Loucy (cell line): ENCODE measurements around the gene DGCR8.

Source experiments
- H2AFZ ChIP-seq: fragments of 200-600 bp; sonication (generic); 2 replicates; pipeline ENCODE4 v1.6.0; 2016; ENCODE audit warnings: antibody characterized with exemption, mild to moderate bottlenecking, low read length, moderate library complexity
- H3F3A ChIP-seq: fragments of 200-600 bp; 2 replicates; pipeline ENCODE4 v1.6.0; 2016; ENCODE audit warnings: antibody characterized with exemption, low read depth, mild to moderate bottlenecking
- H3K27me3 ChIP-seq: fragments of 200-600 bp; sonication (generic); 2 replicates; pipeline ENCODE4 v1.6.1; 2014; ENCODE audit warnings: low read length, mild to moderate bottlenecking; ENCODE audit not compliant: insufficient read depth, poor library complexity, severe bottlenecking
- H3K36me3 ChIP-seq: fragments of 200-600 bp; sonication (generic); 2 replicates; pipeline ENCODE4 v1.6.1; 2016; ENCODE audit warnings: low read length; ENCODE audit not compliant: insufficient read depth
- H3K4me1 ChIP-seq: fragments of 200-600 bp; sonication (generic); 2 replicates; pipeline ENCODE4 v1.5.1; 2014; ENCODE audit warnings: low read length, mild to moderate bottlenecking; ENCODE audit not compliant: insufficient read depth, poor library complexity, severe bottlenecking
- H3K4me2 ChIP-seq: fragments of 200-600 bp; sonication (generic); 2 replicates; pipeline ENCODE4 v1.6.0; 2014; ENCODE audit warnings: antibody characterized with exemption, low read length, low read depth, mild to moderate bottlenecking; ENCODE audit not compliant: poor library complexity, severe bottlenecking
- H3K4me3 ChIP-seq: fragments of 200-600 bp; sonication (generic); 2 replicates; pipeline ENCODE4 v1.5.1; 2014; ENCODE audit warnings: low read length, mild to moderate bottlenecking, mixed read lengths; ENCODE audit not compliant: poor library complexity, severe bottlenecking
- H3K79me2 ChIP-seq: fragments of 200-600 bp; sonication (generic); 2 replicates; pipeline ENCODE4 v1.6.1; 2014; ENCODE audit warnings: low read length; ENCODE audit not compliant: insufficient read depth
- H3K9ac ChIP-seq: fragments of 200-600 bp; sonication (generic); 2 replicates; pipeline ENCODE4 v1.6.0; 2014; ENCODE audit warnings: mild to moderate bottlenecking, low read depth, low read length, moderate library complexity; ENCODE audit not compliant: poor library complexity, severe bottlenecking
- H3K9me2 ChIP-seq: fragments of 200-600 bp; sonication (generic); replicated peaks from 2 replicates; pipeline ENCODE4 v1.6.1; 2016; ENCODE audit warnings: low read depth, low read length, mixed read lengths
- H3K9me3 ChIP-seq: fragments of 200-600 bp; sonication (generic); 2 replicates; pipeline ENCODE4 v1.6.1; 2014; ENCODE audit warnings: mild to moderate bottlenecking, antibody characterized with exemption, low read length, low read depth; ENCODE audit not compliant: insufficient read depth
- H4K20me1 ChIP-seq: fragments of 200-600 bp; sonication (generic); 2 replicates; pipeline ENCODE4 v1.6.0; 2014; ENCODE audit warnings: antibody characterized with exemption, low read length, mild to moderate bottlenecking; ENCODE audit not compliant: insufficient read depth, poor library complexity, severe bottlenecking
- CTCF ChIP-seq: fragments of 200-600 bp; sonication (generic); conservative IDR thresholded peaks from 2 replicates; pipeline ENCODE4 v1.5.1; 2014; ENCODE audit warnings: mild to moderate bottlenecking, antibody characterized with exemption, low read length
- EZH2phosphoT487 ChIP-seq: fragments of 200-600 bp; IDR thresholded peaks from 2 replicates; pipeline ENCODE4 v1.6.1; 2018; ENCODE audit warnings: antibody characterized with exemption, mild to moderate bottlenecking, moderate library complexity, borderline replicate concordance

DGCR8 gene

GRCh38 chr22:20141186-20142077 is 61.4 kb downstream of the DGCR8 start:
- Histone ChIP-seq H4K20me1 (peaks cover 2% of the 10 kb centered on the region), H3F3A (no peaks in the 10 kb centered on the region), H3K36me3 (no peaks in the 10 kb centered on the region; the same call in 1 of the 2 replicates), H2AFZ (no peak overlapping the region), H3K9ac (no peak overlapping the region), H3K27me3 (no peaks in the 10 kb centered on the region), H3K9me2 (no peaks in the 10 kb centered on the region), H3K4me1 (peaks cover 3% of the 10 kb centered on the region), H3K79me2 (peaks cover 6% of the 10 kb centered on the region; the same call in 1 of the 2 replicates), H3K9me3 (no peaks in the 10 kb centered on the region), H3K4me3 (no peak overlapping the region), H3K4me2 (no peak overlapping the region)
- TF ChIP-seq CTCF (no peak), EZH2phosphoT487 (no peak)

GRCh38 chr22:20142711-20143621 is 62.9 kb downstream of the DGCR8 start:
- Histone ChIP-seq H3K36me3 (no peaks in the 10 kb centered on the region; the same call in 1 of the 2 replicates), H3K4me1 (peaks cover 12% of the 10 kb centered on the region), H3K27me3 (no peaks in the 10 kb centered on the region), H3K79me2 (no peaks in the 10 kb centered on the region), H3K4me2 (no peak overlapping the region), H3K4me3 (no peak overlapping the region), H3K9me2 (no peaks in the 10 kb centered on the region), H3K9me3 (no peaks in the 10 kb centered on the region), H3K9ac (no peak overlapping the region), H4K20me1 (peaks cover 2% of the 10 kb centered on the region), H3F3A (no peaks in the 10 kb centered on the region), H2AFZ (no peak overlapping the region)
- TF ChIP-seq CTCF (no peak), EZH2phosphoT487 (no peak)

- Histone ChIP-seq H3F3A (no peaks in the 10 kb centered on the region), H4K20me1 (no peaks in the 10 kb centered on the region), H3K4me2 (no peak overlapping the region), H3K9me2 (no peaks in the 10 kb centered on the region), H3K27me3 (no peaks in the 10 kb centered on the region), H2AFZ (no peak overlapping the region), H3K9ac (no peak overlapping the region), H3K36me3 (no peaks in the 10 kb centered on the region; the same call in 1 of the 2 replicates), H3K9me3 (no peaks in the 10 kb centered on the region), H3K4me3 (no peak overlapping the region), H3K4me1 (peaks cover 12% of the 10 kb centered on the region), H3K79me2 (no peaks in the 10 kb centered on the region)
- TF ChIP-seq CTCF (no peak), EZH2phosphoT487 (no peak)
Observed at GRCh38 chr22:20143883-20144665, 64.0 kb downstream of the DGCR8 start.
